HepG2 (cell line): Measurements from ENCODE around the gene PIGC. TPM values are rescaled to one million over a fixed set of nuclear protein-coding genes. Genes with fewer than 3 reads are reported as not detected.

Experiments used
- DMAP1 ChIP-seq: IDR thresholded peaks from 2 replicates; pipeline ENCODE4 v1.6.1; 2016
- IRF1 ChIP-seq: sonication (generic); formaldehyde crosslinking; IDR thresholded peaks from 2 replicates; pipeline ENCODE4 v1.4.0; 2020; ENCODE audit warnings: low read depth, mild to moderate bottlenecking, missing genetic modification reagents
- MEIS2 ChIP-seq: sonication (generic); formaldehyde crosslinking; IDR thresholded peaks from 2 replicates; pipeline ENCODE4 v1.9.0; 2021; ENCODE audit warnings: mild to moderate bottlenecking, missing genetic modification reagents
- RORA ChIP-seq: sonication (generic); formaldehyde crosslinking; IDR thresholded peaks from 2 replicates; pipeline ENCODE4 v1.5.0; 2020; ENCODE audit warnings: mild to moderate bottlenecking, missing genetic modification reagents, moderate library complexity
- TP53 ChIP-seq: sonication (generic); formaldehyde crosslinking; conservative IDR thresholded peaks from 2 replicates; pipeline ENCODE4 v1.4.0; 2020; ENCODE audit warnings: missing genetic modification reagents
- ZBTB3 ChIP-seq: sonication (generic); formaldehyde crosslinking; IDR thresholded peaks from 2 replicates; pipeline ENCODE4 v1.4.0; 2020; ENCODE audit warnings: low read depth, mild to moderate bottlenecking, moderate library complexity, missing genetic modification reagents, borderline replicate concordance
- ZBTB39 ChIP-seq: sonication (generic); formaldehyde crosslinking; IDR thresholded peaks from 2 replicates; pipeline ENCODE4 v1.5.0; 2020; ENCODE audit warnings: missing genetic modification reagents
- ZNF142 ChIP-seq: sonication (generic); formaldehyde crosslinking; IDR thresholded peaks from 2 replicates; pipeline ENCODE4 v1.4.0; 2020; ENCODE audit warnings: missing genetic modification reagents
- ZNF251 ChIP-seq: sonication (generic); formaldehyde crosslinking; IDR thresholded peaks from 2 replicates; pipeline ENCODE4 v1.9.0; 2021; ENCODE audit warnings: mild to moderate bottlenecking, missing genetic modification reagents
- ZNF709 ChIP-seq: sonication (generic); formaldehyde crosslinking; IDR thresholded peaks from 2 replicates; pipeline ENCODE4 v1.5.0; 2020; ENCODE audit warnings: mild to moderate bottlenecking, missing genetic modification reagents
- ZNF713 ChIP-seq: sonication (generic); formaldehyde crosslinking; IDR thresholded peaks from 2 replicates; pipeline ENCODE4 v1.4.0; 2020; ENCODE audit warnings: mild to moderate bottlenecking, missing genetic modification reagents
- polyA plus RNA-seq, 8 experiments: library from polyadenylated mRNA; depleted of rRNA in 3 of 8; stranded (reverse) in 7 of 8; unstranded in 1 of 8; fragments of >200 nt; fragmentation: Illumina TruSeq in 4 of 8; extraction: Trizol in 4 of 8; gene quantifications; 2 replicates each; pipeline versions ENCODE4 v1.2.1 to v1.2.3, GENCODE V29; 2011 to 2016; ENCODE audit warnings: low read depth in 4 of 8, missing spikeins in 1 of 8, mixed read lengths in 1 of 8; ENCODE audit not compliant: insufficient read depth in 1 of 8
- total RNA-seq, 5 experiments: library from RNA; depleted of rRNA; stranded (reverse); fragments of >200 nt; fragmentation: Illumina TruSeq; extraction: Trizol; gene quantifications; 2 replicates each; pipeline ENCODE4 v1.2.3, GENCODE V29; 2016; ENCODE audit warnings: low read depth in 1 of 5
- TF ChIP-seq, protein P1 (sequence below): sonication (generic); formaldehyde crosslinking; IDR thresholded peaks from 2 replicates; pipeline ENCODE4 v1.4.0; 2020; ENCODE audit warnings: missing genetic modification reagents, borderline replicate concordance
- TF ChIP-seq, protein P2 (sequence below): sonication (generic); formaldehyde crosslinking; IDR thresholded peaks from 2 replicates; pipeline ENCODE4 v1.8.0; 2022; ENCODE audit warnings: mild to moderate bottlenecking, missing genetic modification reagents, moderate library complexity

Gene PIGC
- total and polyA plus RNA-seq, 2 of the 13 experiments (the other 11 are each of a cell fraction or from before 2014, with no cell fraction given) = 26.7 to 29.5 TPM

DNA sequence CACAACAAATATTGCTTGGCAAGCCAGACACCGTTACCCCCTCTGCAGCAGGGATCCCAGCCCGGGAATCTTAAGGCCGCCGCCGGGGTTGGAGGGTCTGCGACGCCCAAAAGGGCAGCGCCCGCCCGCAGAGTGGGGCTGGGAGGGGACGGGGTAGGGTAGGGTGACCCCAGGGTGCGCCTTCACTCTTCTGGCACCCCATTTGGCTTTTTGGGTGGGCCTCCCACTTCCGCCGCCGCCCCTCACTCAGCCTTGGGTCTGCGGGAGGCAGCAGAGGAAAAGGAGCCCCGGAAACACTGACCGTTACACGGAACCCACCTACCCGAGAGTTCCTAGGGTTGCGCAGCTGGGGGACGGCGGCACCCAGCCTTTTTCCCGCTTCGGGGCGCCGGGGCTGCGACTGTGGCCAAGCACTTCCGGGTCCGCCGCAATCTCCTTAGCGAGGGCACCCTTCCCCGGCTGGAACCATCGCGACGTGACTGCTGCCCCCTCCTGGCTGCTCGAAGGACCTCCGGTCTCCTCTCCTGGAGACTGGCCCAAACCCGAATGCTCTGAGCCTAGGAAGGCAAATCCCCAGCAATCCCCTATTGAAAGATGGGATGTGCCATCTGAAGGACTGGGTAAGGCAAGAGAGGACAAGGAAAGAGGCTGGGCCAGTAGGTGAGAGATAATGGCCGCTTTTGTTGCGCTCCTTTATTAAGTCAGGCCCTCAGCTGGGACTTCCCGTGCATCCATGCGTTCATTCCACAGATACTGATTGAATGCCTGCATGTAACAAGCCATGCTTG lies at the start of gene PIGC (continued):
- peak; percentile 43; the same call in 1 of the 2 replicates for TF ChIP-seq ZBTB3 (CRISPR knock-in tag)
- TF ChIP-seq, protein P1, sequence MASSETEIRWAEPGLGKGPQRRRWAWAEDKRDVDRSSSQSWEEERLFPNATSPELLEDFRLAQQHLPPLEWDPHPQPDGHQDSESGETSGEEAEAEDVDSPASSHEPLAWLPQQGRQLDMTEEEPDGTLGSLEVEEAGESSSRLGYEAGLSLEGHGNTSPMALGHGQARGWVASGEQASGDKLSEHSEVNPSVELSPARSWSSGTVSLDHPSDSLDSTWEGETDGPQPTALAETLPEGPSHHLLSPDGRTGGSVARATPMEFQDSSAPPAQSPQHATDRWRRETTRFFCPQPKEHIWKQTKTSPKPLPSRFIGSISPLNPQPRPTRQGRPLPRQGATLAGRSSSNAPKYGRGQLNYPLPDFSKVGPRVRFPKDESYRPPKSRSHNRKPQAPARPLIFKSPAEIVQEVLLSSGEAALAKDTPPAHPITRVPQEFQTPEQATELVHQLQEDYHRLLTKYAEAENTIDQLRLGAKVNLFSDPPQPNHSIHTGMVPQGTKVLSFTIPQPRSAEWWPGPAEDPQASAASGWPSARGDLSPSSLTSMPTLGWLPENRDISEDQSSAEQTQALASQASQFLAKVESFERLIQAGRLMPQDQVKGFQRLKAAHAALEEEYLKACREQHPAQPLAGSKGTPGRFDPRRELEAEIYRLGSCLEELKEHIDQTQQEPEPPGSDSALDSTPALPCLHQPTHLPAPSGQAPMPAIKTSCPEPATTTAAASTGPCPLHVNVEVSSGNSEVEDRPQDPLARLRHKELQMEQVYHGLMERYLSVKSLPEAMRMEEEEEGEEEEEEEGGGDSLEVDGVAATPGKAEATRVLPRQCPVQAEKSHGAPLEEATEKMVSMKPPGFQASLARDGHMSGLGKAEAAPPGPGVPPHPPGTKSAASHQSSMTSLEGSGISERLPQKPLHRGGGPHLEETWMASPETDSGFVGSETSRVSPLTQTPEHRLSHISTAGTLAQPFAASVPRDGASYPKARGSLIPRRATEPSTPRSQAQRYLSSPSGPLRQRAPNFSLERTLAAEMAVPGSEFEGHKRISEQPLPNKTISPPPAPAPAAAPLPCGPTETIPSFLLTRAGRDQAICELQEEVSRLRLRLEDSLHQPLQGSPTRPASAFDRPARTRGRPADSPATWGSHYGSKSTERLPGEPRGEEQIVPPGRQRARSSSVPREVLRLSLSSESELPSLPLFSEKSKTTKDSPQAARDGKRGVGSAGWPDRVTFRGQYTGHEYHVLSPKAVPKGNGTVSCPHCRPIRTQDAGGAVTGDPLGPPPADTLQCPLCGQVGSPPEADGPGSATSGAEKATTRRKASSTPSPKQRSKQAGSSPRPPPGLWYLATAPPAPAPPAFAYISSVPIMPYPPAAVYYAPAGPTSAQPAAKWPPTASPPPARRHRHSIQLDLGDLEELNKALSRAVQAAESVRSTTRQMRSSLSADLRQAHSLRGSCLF (CRISPR knock-in tag) = no peak
- no peak for TF ChIP-seq IRF1 (CRISPR knock-in tag)
- no peak for TF ChIP-seq ZNF142 (CRISPR knock-in tag)
- TF ChIP-seq MEIS2 = peak; percentile 64
- no peak for TF ChIP-seq RORA
- peak; percentile 76; the same call in 1 of the 2 replicates for TF ChIP-seq DMAP1
- no peak; the same call in 1 of the 2 replicates for TF ChIP-seq TP53 (CRISPR knock-in tag)
- TF ChIP-seq ZNF251 (CRISPR knock-in tag) = no peak
- 0 out of 2 replicates have a peak, but pooled peaks have one; percentile 46 for TF ChIP-seq ZBTB39
- TF ChIP-seq ZNF713 (CRISPR knock-in tag) = no peak
- no peak for TF ChIP-seq ZNF709 (CRISPR knock-in tag)
- TF ChIP-seq, protein P2, sequence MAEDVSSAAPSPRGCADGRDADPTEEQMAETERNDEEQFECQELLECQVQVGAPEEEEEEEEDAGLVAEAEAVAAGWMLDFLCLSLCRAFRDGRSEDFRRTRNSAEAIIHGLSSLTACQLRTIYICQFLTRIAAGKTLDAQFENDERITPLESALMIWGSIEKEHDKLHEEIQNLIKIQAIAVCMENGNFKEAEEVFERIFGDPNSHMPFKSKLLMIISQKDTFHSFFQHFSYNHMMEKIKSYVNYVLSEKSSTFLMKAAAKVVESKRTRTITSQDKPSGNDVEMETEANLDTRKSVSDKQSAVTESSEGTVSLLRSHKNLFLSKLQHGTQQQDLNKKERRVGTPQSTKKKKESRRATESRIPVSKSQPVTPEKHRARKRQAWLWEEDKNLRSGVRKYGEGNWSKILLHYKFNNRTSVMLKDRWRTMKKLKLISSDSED = no peak
